MCF 10A (cell line): ENCODE measurements around the gene MEF2A. TPM values are rescaled to one million over a fixed set of nuclear protein-coding genes. Genes with fewer than 3 reads are reported as not detected.

Source experiments
- BruUV-seq: library from RNA; stranded (reverse); fragments of 400-500 nt; replicated peaks from 2 replicates; lab custom pipeline; 2021; lab: Mats Ljungman, UMichigan
- CTCF ChIA-PET: fragments of 300-600 bp; sonication (Branson Sonifier 250); formaldehyde crosslinking; extraction: SDS; loops from one replicate; lab custom pipeline; 2021; ENCODE audit warnings: antibody characterized with exemption, inconsistent platforms; lab: Yijun Ruan, JAX
- POLR2A ChIA-PET: fragments of 300-600, 350-650 bp; sonication (Branson Sonifier 250); formaldehyde crosslinking; extraction: SDS; loops from one replicate; lab custom pipeline; 2020; ENCODE audit warnings: antibody characterized with exemption, inconsistent platforms; lab: Yijun Ruan, JAX
- DNase-seq: peaks from one replicate; pipeline ENCODE4 v3.0.0-alpha.2; 2018; ENCODE audit not compliant: unreplicated experiment
- H3K27ac Mint-ChIP-seq: one replicate; pipeline ENCODE4 v1.8.0; 2022; ENCODE audit warnings: mild to moderate bottlenecking, low read depth, mixed read lengths; ENCODE audit not compliant: unreplicated experiment
- H3K27me3 Mint-ChIP-seq: one replicate; pipeline ENCODE4 v1.8.0; 2022; ENCODE audit warnings: mixed read lengths; ENCODE audit not compliant: insufficient read depth, unreplicated experiment
- H3K36me3 Mint-ChIP-seq: one replicate; pipeline ENCODE4 v1.8.0; 2022; ENCODE audit warnings: mild to moderate bottlenecking, moderate library complexity, mixed read lengths; ENCODE audit not compliant: insufficient read depth, unreplicated experiment
- H3K4me1 Mint-ChIP-seq: one replicate; pipeline ENCODE4 v1.8.0; 2022; ENCODE audit warnings: mixed read lengths; ENCODE audit not compliant: insufficient read depth, unreplicated experiment
- H3K4me3 Mint-ChIP-seq: one replicate; pipeline ENCODE4 v1.8.0; 2022; ENCODE audit warnings: mild to moderate bottlenecking, moderate library complexity, mixed read lengths; ENCODE audit not compliant: unreplicated experiment
- H3K9me3 Mint-ChIP-seq: one replicate; pipeline ENCODE4 v1.8.0; 2022; ENCODE audit warnings: mixed read lengths; ENCODE audit not compliant: unreplicated experiment
- intact Hi-C: fragments of 100-400 bp; cut with micrococcal nuclease; formaldehyde crosslinking; loops from 2 replicates; pipeline ENCODE4 v1.14.1; 2022
- total RNA-seq: library from RNA; stranded (reverse); gene quantifications from 2 replicates; pipeline ENCODE4 v1.2.3, GENCODE V29; 2022
- TF ChIP-seq, protein P1 (sequence below): fragments of 200-600 bp; IDR thresholded peaks from one replicate; pipeline ENCODE4 v1.8.0; 2022; ENCODE audit warnings: antibody characterized with exemption, mild to moderate bottlenecking; ENCODE audit not compliant: unreplicated experiment

Gene MEF2A
- total RNA-seq, 1 experiment from 2014 or later: 52.9 TPM

DNA sequence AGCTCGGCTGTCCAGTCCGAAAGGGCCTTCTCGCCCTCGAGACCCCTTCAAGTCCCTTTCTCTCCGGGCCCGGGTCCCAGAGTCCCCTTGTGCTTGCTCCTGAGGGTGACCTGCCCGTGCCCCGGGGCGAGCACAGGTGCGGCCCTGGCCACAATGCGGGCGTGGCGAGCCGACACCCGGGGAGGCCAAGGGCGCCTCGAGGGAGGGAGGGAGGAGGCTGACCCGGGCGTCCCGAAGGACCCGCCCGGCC, 810 bp upstream of the MEF2A start:
- DNase-seq: no peak
- H3K36me3 Mint-ChIP-seq: no peaks in the 10 kb centered on the region
- no peaks in the 10 kb centered on the region for H3K27me3 Mint-ChIP-seq
- H3K4me1 Mint-ChIP-seq: peaks cover 10% of the 10 kb centered on the region
- H3K27ac Mint-ChIP-seq: no peak overlapping the region
- intact Hi-C loops: loop anchor here (1.0 to 5.0 kb wide), 6 partner anchors 37 to 278 kb away; no protein-coding TSS in a partner anchor
- no peak overlapping the region for H3K4me3 Mint-ChIP-seq
- TF ChIP-seq, protein P1, sequence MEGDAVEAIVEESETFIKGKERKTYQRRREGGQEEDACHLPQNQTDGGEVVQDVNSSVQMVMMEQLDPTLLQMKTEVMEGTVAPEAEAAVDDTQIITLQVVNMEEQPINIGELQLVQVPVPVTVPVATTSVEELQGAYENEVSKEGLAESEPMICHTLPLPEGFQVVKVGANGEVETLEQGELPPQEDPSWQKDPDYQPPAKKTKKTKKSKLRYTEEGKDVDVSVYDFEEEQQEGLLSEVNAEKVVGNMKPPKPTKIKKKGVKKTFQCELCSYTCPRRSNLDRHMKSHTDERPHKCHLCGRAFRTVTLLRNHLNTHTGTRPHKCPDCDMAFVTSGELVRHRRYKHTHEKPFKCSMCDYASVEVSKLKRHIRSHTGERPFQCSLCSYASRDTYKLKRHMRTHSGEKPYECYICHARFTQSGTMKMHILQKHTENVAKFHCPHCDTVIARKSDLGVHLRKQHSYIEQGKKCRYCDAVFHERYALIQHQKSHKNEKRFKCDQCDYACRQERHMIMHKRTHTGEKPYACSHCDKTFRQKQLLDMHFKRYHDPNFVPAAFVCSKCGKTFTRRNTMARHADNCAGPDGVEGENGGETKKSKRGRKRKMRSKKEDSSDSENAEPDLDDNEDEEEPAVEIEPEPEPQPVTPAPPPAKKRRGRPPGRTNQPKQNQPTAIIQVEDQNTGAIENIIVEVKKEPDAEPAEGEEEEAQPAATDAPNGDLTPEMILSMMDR: no peak
- no peaks in the 10 kb centered on the region for H3K9me3 Mint-ChIP-seq
- CTCF ChIA-PET: interaction anchor here (0.6 to 1.4 kb wide), 3 partner anchors 34 to 290 kb away, joined by 3 to 4 read pairs (median 3); no protein-coding TSS in a partner anchor
- no TSS peak for BruUV-seq
- POLR2A ChIA-PET: interaction anchor here (0.6 to 5.9 kb wide), 16 partner anchors 9 to 1687 kb away, joined by 3 to 56 read pairs (median 5); partner anchors contain the start of gene CHSY1

DNA sequence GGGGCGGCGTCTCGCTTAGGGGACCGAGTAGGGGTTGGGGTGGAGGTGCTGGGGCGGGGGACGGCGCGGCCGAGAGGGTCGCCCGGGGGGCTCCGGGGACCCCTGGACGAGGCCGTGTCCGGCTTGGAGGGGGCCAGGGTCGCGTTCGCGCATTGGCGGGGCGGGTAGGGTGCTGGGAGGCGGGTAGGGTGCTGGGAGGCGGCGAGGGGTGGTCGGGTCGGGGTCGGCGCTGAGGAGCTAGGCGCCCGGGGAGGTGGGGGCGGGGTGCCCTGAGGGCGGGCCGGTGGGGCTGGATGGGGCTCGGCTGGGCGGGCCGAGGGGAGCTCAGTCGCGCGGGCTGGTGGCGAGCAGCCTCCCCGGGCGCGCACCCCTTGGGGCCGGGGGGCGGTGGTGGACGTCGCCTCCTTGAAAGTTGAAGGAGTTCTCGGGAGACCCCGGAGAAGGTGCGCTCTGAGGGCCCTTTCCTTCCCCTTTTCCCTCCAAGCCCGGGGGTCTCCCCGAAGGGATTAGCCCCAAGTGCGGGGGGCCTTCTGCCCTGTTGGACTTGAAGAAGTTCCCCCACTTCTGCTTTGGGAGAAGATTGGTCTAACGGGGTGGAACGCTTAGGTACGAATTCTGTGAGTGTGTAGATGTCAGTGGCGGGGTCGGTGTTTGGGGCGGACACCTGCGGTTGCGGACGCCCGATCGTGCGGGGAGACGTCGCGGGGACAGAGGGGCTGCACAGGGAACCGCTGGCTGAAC, 543 bp downstream of the MEF2A start:
- Mint-ChIP-seq H3K27ac (peak overlapping the region; percentile 89), H3K36me3 (no peaks in the 10 kb centered on the region), H3K4me3 (peak overlapping the region; percentile 98), H3K9me3 (no peaks in the 10 kb centered on the region), H3K27me3 (no peaks in the 10 kb centered on the region), H3K4me1 (peaks cover 10% of the 10 kb centered on the region)
- no TSS peak for BruUV-seq
- ChIA-PET CTCF (interaction anchor here (0.6 to 3.6 kb wide), 6 partner anchors 9 to 294 kb away, joined by 3 to 19 read pairs (median 4); no protein-coding TSS in a partner anchor), POLR2A (interaction anchor here (0.6 to 5.9 kb wide), 25 partner anchors 10 to 316 kb away, joined by 3 to 56 read pairs (median 7); partner anchors contain the start of genes LRRC28 and LYSMD4)
- intact Hi-C loops: loop anchor here (5.0 kb wide), 4 partner anchors 36 to 279 kb away; no protein-coding TSS in a partner anchor
- peak; percentile 23 for DNase-seq
- TF ChIP-seq, protein P1: no peak

DNA sequence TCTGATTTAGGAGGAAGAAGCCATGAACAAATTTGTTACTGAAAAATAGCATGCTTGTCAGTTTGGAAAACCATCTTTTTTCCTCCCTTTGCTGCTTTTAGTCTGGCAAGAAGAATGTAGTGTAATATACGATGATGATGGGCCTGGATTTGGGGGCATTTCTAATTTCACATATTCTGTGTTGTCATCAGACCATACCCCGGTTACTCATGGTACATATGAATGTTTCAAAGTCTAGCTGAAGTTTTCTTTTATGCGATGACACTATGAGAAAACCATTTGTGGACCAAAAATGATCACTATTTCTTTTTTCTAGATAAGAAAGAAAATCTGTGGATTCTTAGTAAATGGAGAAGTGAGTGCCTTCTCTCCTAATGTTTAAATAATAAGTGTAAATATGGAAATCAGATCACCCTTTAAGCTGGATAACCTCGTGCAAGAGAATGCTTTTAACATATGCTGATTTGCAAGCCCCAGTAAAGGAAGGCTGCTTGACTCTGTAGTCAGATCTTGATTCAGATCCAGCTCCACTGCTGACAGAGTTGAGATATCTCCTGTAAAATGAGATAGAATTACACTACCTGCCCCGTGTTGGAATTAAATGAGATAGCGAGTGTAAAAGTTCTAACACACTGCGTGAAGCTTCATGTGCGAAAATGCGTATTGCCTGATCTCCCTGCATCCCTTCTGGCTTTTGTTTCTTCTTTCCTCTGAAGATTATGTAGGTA, 3.0 kb downstream of the MEF2A start:
- no peaks in the 10 kb centered on the region for H3K9me3 Mint-ChIP-seq
- DNase-seq: no peak
- no peaks in the 10 kb centered on the region for H3K27me3 Mint-ChIP-seq
- ChIA-PET POLR2A (interaction anchor here (0.6 to 5.9 kb wide), 15 partner anchors 10 to 263 kb away, joined by 3 to 56 read pairs (median 5); partner anchors contain the start of gene LYSMD4), CTCF (interaction anchor here (0.6 to 3.6 kb wide), 6 partner anchors 17 to 584 kb away, joined by 3 to 19 read pairs (median 4); no protein-coding TSS in a partner anchor)
- no peaks in the 10 kb centered on the region for H3K36me3 Mint-ChIP-seq
- BruUV-seq: no TSS peak
- TF ChIP-seq, protein P1: no peak
- peak overlapping the region; percentile 49 for H3K4me3 Mint-ChIP-seq
- intact Hi-C loops: loop anchor here (5.0 kb wide), 4 partner anchors 34 to 281 kb away; no protein-coding TSS in a partner anchor
- peak overlapping the region; percentile 12 for H3K27ac Mint-ChIP-seq
- peaks cover 10% of the 10 kb centered on the region for H3K4me1 Mint-ChIP-seq

DNA sequence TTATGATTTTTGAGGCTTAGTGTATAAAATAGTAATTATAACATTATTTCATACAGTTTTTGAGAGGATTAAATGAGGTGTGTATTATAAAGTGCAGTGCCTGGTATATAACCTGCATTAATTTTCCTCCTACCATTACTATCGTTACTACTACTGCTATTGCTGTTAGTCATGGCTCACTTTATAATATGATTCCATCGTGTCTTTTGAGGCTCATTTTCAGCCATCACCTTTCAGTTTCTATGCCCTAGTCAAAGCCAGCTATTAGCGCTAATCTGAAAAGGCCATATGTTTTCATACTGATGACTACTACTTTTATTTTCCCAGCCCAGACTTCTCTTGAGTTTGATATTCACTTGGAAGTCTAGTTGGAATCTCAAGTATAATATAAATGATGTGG, 5.5 kb downstream of the MEF2A start:
- CTCF ChIA-PET: interaction anchor here (0.6 kb wide), 1 partner anchor 12 kb away, joined by 3 read pairs; no protein-coding TSS in a partner anchor
- no peak for DNase-seq
- no peaks in the 10 kb centered on the region for H3K9me3 Mint-ChIP-seq
- no TSS peak for BruUV-seq
- TF ChIP-seq, protein P1: no peak
- H3K27me3 Mint-ChIP-seq: no peaks in the 10 kb centered on the region
- POLR2A ChIA-PET: no interaction called here
- no peak overlapping the region for H3K4me3 Mint-ChIP-seq
- peaks cover 14% of the 10 kb centered on the region for H3K4me1 Mint-ChIP-seq
- H3K27ac Mint-ChIP-seq: no peak overlapping the region
- no peaks in the 10 kb centered on the region for H3K36me3 Mint-ChIP-seq
- intact Hi-C loops: no loop called here
